HEK293T (cell line): Measurements from ENCODE around the gene INCENP.
"Not testable (repeated sequence)": the region's sequence is repeated elsewhere in the genome, so short reads cannot be mapped to it uniquely, and the experiment has no call there.

Experiments
- BHLHE40 ChIP-seq: fragments of 450-650 bp; IDR thresholded peaks from 2 replicates; pipeline ENCODE4 v1.6.1; 2016; ENCODE audit warnings: mild to moderate bottlenecking, moderate library complexity, borderline replicate concordance
- HDGF ChIP-seq: fragments of 450-650 bp; IDR thresholded peaks from 2 replicates; pipeline ENCODE4 v1.6.1; 2017; ENCODE audit warnings: antibody characterized with exemption, borderline replicate concordance
- L3MBTL2 ChIP-seq: fragments of 450-650 bp; conservative IDR thresholded peaks from 2 replicates; pipeline ENCODE4 v1.6.1; 2016; ENCODE audit warnings: mild to moderate bottlenecking
- NFRKB ChIP-seq: fragments of 450-650 bp; IDR thresholded peaks from 2 replicates; pipeline ENCODE4 v1.6.1; 2016; ENCODE audit warnings: mild to moderate bottlenecking, moderate library complexity
- SP1 ChIP-seq: fragments of 450-650 bp; IDR thresholded peaks from 2 replicates; pipeline ENCODE4 v1.6.1; 2017
- TARDBP ChIP-seq: fragments of 450-650 bp; IDR thresholded peaks from 2 replicates; pipeline ENCODE4 v1.6.1; 2016

DNA sequence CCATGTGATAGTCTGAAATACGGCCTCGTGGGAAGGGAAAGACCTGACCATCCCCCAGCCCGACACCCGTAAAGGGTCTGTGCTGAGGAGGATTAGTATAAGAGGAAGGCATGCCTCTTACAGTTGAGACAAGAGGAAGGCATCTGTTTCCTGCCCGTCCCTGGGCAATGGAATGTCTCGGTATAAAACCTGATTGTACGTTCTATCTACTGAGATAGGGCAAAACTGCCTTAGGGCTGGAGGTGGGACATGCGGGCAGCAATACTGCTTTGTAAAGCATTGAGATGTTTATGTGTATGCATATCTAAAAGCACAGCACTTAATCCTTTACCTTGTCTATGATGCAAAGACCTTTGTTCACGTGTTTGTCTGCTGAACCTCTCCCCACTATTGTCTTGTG, 71.2 kb downstream of the INCENP start:
- not testable (repeated sequence) for TF ChIP-seq SP1, HDGF, NFRKB, BHLHE40, TARDBP, L3MBTL2
